Activated CD8-positive, alpha-beta memory T cell treated with anti-CD3 and anti-CD28 coated beads for 4 hours (primary cell): ENCODE measurements around the gene GHRL.
"Not testable (repeated sequence)": the region's sequence is repeated elsewhere in the genome, so short reads cannot be mapped to it uniquely, and the experiment has no call there.

ENCODE experiments used
- DNase-seq, 2 donors: peaks; one replicate each; pipeline ENCODE4 v3.0.0-alpha.2; 2020; ENCODE audit warnings: low read depth in 2 of 2

Gene GHRL

GRCh38 chr3:10298064-10298463, 5.3 kb upstream of the GHRL start:
- DNase-seq, result not testable (repeated sequence)

- no peak for DNase-seq
Observed at GRCh38 chr3:10294030-10294586, 1.4 kb upstream of the GHRL start.

- DNase-seq, result no peak
Observed at GRCh38 chr3:10291641-10292040, 1.1 kb downstream of the GHRL start.

GRCh38 chr3:10290481-10291176, 2.1 kb downstream of the GHRL start:
- DNase-seq, result no peak

- DNase-seq, result no peak
Observed at GRCh38 chr3:10289787-10290355, 2.9 kb downstream of the GHRL start.

GRCh38 chr3:10289077-10289476, 3.7 kb downstream of the GHRL start:
- DNase-seq, result no peak

- no peak for DNase-seq
Observed at GRCh38 chr3:10288575-10288960, 4.2 kb downstream of the GHRL start.

- no peak for DNase-seq
Observed at GRCh38 chr3:10287936-10288574, 4.7 kb downstream of the GHRL start.

GRCh38 chr3:10286596-10287295, 6.0 kb downstream of the GHRL start:
- DNase-seq, result no peak

- no peak for DNase-seq
Observed at GRCh38 chr3:10286133-10286524, 6.6 kb downstream of the GHRL start.

GRCh38 chr3:10285272-10286132, 7.2 kb downstream of the GHRL start:
- no peak for DNase-seq

- no peak for DNase-seq
Observed at GRCh38 chr3:10284496-10284895, 8.3 kb downstream of the GHRL start.

GRCh38 chr3:10283638-10284037, 9.1 kb downstream of the GHRL start:
- DNase-seq, result no peak

GRCh38 chr3:10281951-10282350, 10.8 kb downstream of the GHRL start:
- DNase-seq, result no peak

- DNase-seq, result no peak
Observed at GRCh38 chr3:10280571-10280970, 12.2 kb downstream of the GHRL start.

GRCh38 chr3:10280177-10280529, 12.6 kb downstream of the GHRL start:
- DNase-seq, result no peak

GRCh38 chr3:10279384-10280176, 13.2 kb downstream of the GHRL start:
- no peak for DNase-seq

GRCh38 chr3:10278501-10278900, 14.2 kb downstream of the GHRL start:
- DNase-seq, result no peak

GRCh38 chr3:10277115-10277625, 15.6 kb downstream of the GHRL start:
- no peak for DNase-seq

GRCh38 chr3:10274601-10275000, 18.1 kb downstream of the GHRL start:
- DNase-seq, result no peak
